Measurements from ENCODE around the gene SUSD6. TPM values are rescaled to one million over a fixed set of nuclear protein-coding genes. Genes with fewer than 3 reads are reported as not detected.

The SUSD6 gene
- total and polyA plus RNA-seq, 8 donors, result 8.9 to 41.9 (median 20.3) TPM

GRCh38 chr14:69711881-69712560 is 100.6 kb downstream of the SUSD6 start:
- intact Hi-C loops (cut with DNase I), result loop anchor here in 1 of 3 donors (10.0 kb wide), 1 partner anchor 47 kb away; no protein-coding TSS in a partner anchor
- peak in 1 of 6 donors; percentile 49 for DNase-seq
- no peaks in the 10 kb centered on the region for H3K27me3 ChIP-seq
- H3K36me3 ChIP-seq, result peaks cover 0 to 23% (median 0%) of the 10 kb centered on the region in 3 donors
- WGBS, 2 donors, result 53 to 55% methylated on average over 11 of the region's 11 CpGs
- peak overlapping the region; percentile 25 to 72 (median 52) for H3K27ac ChIP-seq
- ATAC-seq, result peak; percentile 12 to 36 (median 22)
- TF ChIP-seq CTCF (IDR thresholded peaks at IDR 0.05), result no peak
- no peak overlapping the region for H3K4me3 ChIP-seq
- peaks cover 24 to 44% (median 28%) of the 10 kb centered on the region in 3 donors for H3K4me1 ChIP-seq
- no peak for FAIRE-seq
- H3K9me3 ChIP-seq, result no peaks in the 10 kb centered on the region

GRCh38 chr14:69712599-69713088 is 101.2 kb downstream of the SUSD6 start:
- ATAC-seq, result peak; percentile 60 to 77 (median 70)

GRCh38 chr14:69713209-69713781 is 101.9 kb downstream of the SUSD6 start:
- intact Hi-C loops (cut with DNase I), result loop anchor here in 1 of 3 donors (10.0 kb wide), 1 partner anchor 48 kb away; no protein-coding TSS in a partner anchor
- DNase-seq (peak in 5 of 6 donors; percentile 38 to 69 (median 58)), FAIRE-seq (no peak), ATAC-seq (peak; percentile 51 to 75 (median 70))
- no peak overlapping the region for H3K4me3 ChIP-seq
- WGBS, 2 donors, result 54 to 62% methylated on average over 4 of the region's 4 CpGs
- peak overlapping the region; percentile 25 to 72 (median 52) for H3K27ac ChIP-seq
- H3K9me3 ChIP-seq, result no peaks in the 10 kb centered on the region
- H3K27me3 ChIP-seq, result no peaks in the 10 kb centered on the region
- peaks cover 24 to 44% (median 28%) of the 10 kb centered on the region in 3 donors for H3K4me1 ChIP-seq
- peaks cover 0 to 13% (median 0%) of the 10 kb centered on the region in 3 donors for H3K36me3 ChIP-seq
- no peak for TF ChIP-seq CTCF (IDR thresholded peaks at IDR 0.05)

More at GRCh38 chr14:69712599-69713088, 101.2 kb downstream of the SUSD6 start:
- intact Hi-C loops (cut with DNase I), result loop anchor here in 1 of 3 donors (10.0 kb wide), 1 partner anchor 48 kb away; no protein-coding TSS in a partner anchor
- DNase-seq, result peak; percentile 53 to 67 (median 58)
- peaks cover 0 to 17% (median 0%) of the 10 kb centered on the region in 3 donors for H3K36me3 ChIP-seq
- TF ChIP-seq CTCF (IDR thresholded peaks at IDR 0.05), result no peak
- peaks cover 24 to 44% (median 28%) of the 10 kb centered on the region in 3 donors for H3K4me1 ChIP-seq
- WGBS, 2 donors, result 45 to 53% methylated on average over 6 of the region's 6 CpGs
- H3K9me3 ChIP-seq, result no peaks in the 10 kb centered on the region
- peak overlapping the region; percentile 25 to 72 (median 52) for H3K27ac ChIP-seq
- H3K4me3 ChIP-seq, result no peak overlapping the region
- H3K27me3 ChIP-seq, result no peaks in the 10 kb centered on the region
- FAIRE-seq, result no peak

- DNase-seq (no peak), ATAC-seq (no peak), FAIRE-seq (no peak)
- H3K27me3 ChIP-seq, result no peaks in the 10 kb centered on the region
- no peak for TF ChIP-seq CTCF (IDR thresholded peaks at IDR 0.05)
- peaks cover 24 to 44% (median 28%) of the 10 kb centered on the region in 3 donors for H3K4me1 ChIP-seq
- no peak overlapping the region for H3K4me3 ChIP-seq
- H3K9me3 ChIP-seq, result no peaks in the 10 kb centered on the region
- intact Hi-C loops (cut with DNase I), result loop anchor here in 1 of 3 donors (10.0 kb wide), 1 partner anchor 49 kb away; no protein-coding TSS in a partner anchor
- H3K36me3 ChIP-seq, result peaks cover 0 to 10% (median 0%) of the 10 kb centered on the region in 3 donors
- peak overlapping the region in 1 of 4 donors; percentile 53 for H3K27ac ChIP-seq
- WGBS, 2 donors, result 72 to 76% methylated on average over 9 of the region's 9 CpGs
Observed at GRCh38 chr14:69713993-69714679, 102.7 kb downstream of the SUSD6 start.
